ENCODE data around the gene PDAP1. TPM values are rescaled to one million over a fixed set of nuclear protein-coding genes. Genes with fewer than 3 reads are reported as not detected.

PDAP1 gene
- total and polyA plus RNA-seq, 7 experiments from 2014 or later: 38.4 to 104 (median 43.4) TPM

DNA sequence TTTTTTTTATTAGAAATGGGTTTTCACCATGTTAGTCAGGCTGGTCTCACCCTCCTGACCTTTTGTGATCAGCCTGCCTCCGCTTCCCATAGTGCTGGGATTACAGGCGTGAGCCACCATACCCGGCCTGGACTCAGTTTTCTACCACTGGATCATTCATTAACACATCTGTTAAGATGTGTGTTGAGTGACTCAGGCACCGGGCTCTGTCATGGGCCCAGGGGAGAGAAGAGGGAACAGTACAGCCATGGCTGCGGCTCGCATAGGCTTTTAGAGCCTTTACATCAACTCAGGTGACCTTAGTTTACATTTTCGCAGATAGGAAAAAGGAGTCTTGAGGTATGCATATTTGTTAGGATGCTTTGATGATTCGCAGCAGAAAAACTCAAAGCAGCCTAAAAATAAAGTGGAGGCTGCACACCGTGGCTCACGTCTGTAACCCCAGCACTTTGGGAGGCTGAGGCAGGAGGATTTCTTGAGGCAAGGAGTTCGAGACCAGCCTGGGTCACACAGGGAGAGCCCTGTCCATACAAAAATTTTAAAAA lies 36.9 kb downstream of the PDAP1 start:
- ChIA-PET POLR2A (interaction anchor here (0.6 to 7.4 kb wide), 4 partner anchors 9 to 29 kb away, joined by 4 to 42 read pairs (median 6); no protein-coding TSS in a partner anchor), CTCF (interaction anchor here (1.2 kb wide), 1 partner anchor 8 kb away, joined by 3 read pairs; no protein-coding TSS in a partner anchor)
- intact Hi-C loops (cut with micrococcal nuclease): loop anchor here in 1 of 2 donors (5.0 kb wide), 2 partner anchors 36 to 44 kb away; partner anchors contain the start of genes ARPC1A, BUD31 and PDAP1
- peak overlapping the region in 3 of 9 donors; percentile 24 to 51 (median 38) for H3K27ac Mint-ChIP-seq
- DNase-seq: no peak
- no peaks in the 10 kb centered on the region for H3K27me3 ChIP-seq (ENCODE audit: control insufficient read depth in 2 of 2, insufficient read depth in 2 of 2, low read length in 2 of 2)
- peaks cover 0 to 4% (median 0%) of the 10 kb centered on the region in 5 donors for H3K36me3 Mint-ChIP-seq
- peaks cover 0 to 17% (median 4%) of the 10 kb centered on the region in 3 experiments for H3K36me3 ChIP-seq (ENCODE audit: control insufficient read depth in 2 of 3, insufficient read depth in 3 of 3, low read length in 3 of 3)
- no peak for ATAC-seq
- H3K9me3 ChIP-seq (ENCODE audit: control insufficient read depth in 2 of 3, low read length in 3 of 3): no peaks in the 10 kb centered on the region
- peak overlapping the region in 1 of 10 donors; percentile 74 for H3K4me3 Mint-ChIP-seq
- H3K27me3 Mint-ChIP-seq: no peaks in the 10 kb centered on the region
- no peaks in the 10 kb centered on the region for H3K9me3 Mint-ChIP-seq
- no peak overlapping the region for H3K27ac ChIP-seq (ENCODE audit: low read depth, low read length)
- peaks cover 5 to 8% of the 10 kb centered on the region in 2 donors for H3K4me1 ChIP-seq (ENCODE audit: control insufficient read depth in 2 of 2, insufficient read depth in 2 of 2, low read length in 2 of 2)
- H3K4me1 Mint-ChIP-seq: peaks cover 0 to 15% (median 12%) of the 10 kb centered on the region in 7 donors
- H3K4me3 ChIP-seq (ENCODE audit: low read length): no peak overlapping the region

DNA sequence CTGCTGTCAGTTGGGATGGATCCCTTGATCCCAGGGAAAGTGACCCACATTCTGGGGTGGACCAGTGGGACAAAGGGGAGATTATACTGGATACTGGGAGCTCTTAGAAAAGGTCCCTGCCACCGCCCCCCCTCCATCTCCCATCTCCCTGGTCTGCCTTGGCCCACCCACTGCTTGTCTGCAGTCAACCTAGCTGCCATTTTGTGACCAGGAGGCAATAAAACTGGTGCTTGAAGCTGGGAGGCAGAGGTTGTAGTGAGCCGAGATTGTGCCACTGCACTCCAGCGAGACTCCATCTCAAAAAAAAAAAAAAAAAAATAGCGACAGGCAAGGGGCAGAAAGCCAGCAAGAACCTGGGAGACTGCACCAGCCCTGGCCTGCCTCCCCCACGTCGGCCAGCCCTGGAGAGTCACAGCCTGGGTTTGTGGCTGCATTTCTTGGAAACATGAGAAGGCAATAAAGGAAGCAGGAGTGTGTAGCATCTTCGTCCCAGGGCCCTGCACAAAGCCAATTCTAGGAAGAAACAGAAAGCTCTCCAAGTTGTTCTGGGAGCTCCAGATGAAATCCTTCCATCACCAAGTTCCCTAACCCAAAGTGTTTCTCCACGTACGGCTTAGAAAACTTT lies 38.5 kb downstream of the PDAP1 start:
- H3K9me3 ChIP-seq (ENCODE audit: control insufficient read depth in 2 of 3, low read length in 3 of 3): no peaks in the 10 kb centered on the region
- intact Hi-C loops (cut with micrococcal nuclease): loop anchor here (5.0 kb wide), 3 partner anchors 37 to 467 kb away; partner anchors contain the start of genes ARPC1A (in 2 of the 2), BUD31 (in 1 of the 2) and PDAP1 (in 1 of the 2)
- Mint-ChIP-seq H3K4me1 (peaks cover 0 to 12% (median 6%) of the 10 kb centered on the region in 7 donors), H3K36me3 (peaks cover 0 to 7% (median 0%) of the 10 kb centered on the region in 5 donors), H3K4me3 (peak overlapping the region in 1 of 10 donors; percentile 14), H3K9me3 (no peaks in the 10 kb centered on the region), H3K27me3 (no peaks in the 10 kb centered on the region), H3K27ac (peak overlapping the region in 3 of 9 donors; percentile 18 to 43 (median 24))
- DNase-seq: no peak
- H3K4me1 ChIP-seq (ENCODE audit: control insufficient read depth in 2 of 2, insufficient read depth in 2 of 2, low read length in 2 of 2): no peaks in the 10 kb centered on the region
- peaks cover 2 to 26% (median 7%) of the 10 kb centered on the region in 3 experiments for H3K36me3 ChIP-seq (ENCODE audit: control insufficient read depth in 2 of 3, insufficient read depth in 3 of 3, low read length in 3 of 3)
- no peak overlapping the region for H3K4me3 ChIP-seq (ENCODE audit: low read length)
- ATAC-seq: no peak
- H3K27me3 ChIP-seq (ENCODE audit: control insufficient read depth in 2 of 2, insufficient read depth in 2 of 2, low read length in 2 of 2): no peaks in the 10 kb centered on the region
- ChIA-PET CTCF (interaction anchor here (0.6 kb wide), 1 partner anchor 11 kb away, joined by 3 read pairs; no protein-coding TSS in a partner anchor), POLR2A (interaction anchor here (0.5 to 1.6 kb wide), 5 partner anchors 11 to 668 kb away, joined by 3 to 6 read pairs (median 4); no protein-coding TSS in a partner anchor)
- no peak overlapping the region for H3K27ac ChIP-seq (ENCODE audit: low read depth, low read length)

DNA sequence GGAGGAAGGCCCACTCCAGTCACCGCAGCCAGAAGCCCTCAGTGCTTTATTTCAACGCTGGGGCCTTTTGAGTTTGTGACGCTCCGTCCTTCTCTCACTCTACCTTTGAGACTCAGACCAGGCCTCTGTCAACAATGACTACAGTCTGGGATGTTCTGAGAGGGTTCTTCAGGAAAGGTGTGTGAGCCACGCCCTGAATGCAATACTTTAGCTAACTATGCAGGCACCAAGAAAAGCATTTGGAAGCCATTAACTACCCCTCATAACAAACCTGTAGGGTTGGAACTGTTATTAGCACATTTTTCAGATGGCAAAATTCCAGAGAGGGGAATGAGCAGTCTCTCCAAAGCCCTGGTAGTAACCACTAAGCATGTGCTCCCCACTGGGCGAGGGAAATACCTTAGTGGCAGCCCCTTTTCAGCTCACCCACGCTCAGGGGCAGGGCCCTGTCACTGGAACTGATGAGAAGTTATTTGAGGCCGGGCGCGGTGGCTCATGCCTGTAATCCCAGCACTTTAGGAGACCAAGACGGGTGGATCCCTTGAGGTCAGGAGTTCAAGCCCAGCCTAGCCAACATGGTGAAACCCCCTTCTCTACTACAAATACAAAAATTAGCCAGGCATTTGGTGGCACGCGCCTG lies 39.5 kb downstream of the PDAP1 start:
- DNase-seq: no peak
- no peaks in the 10 kb centered on the region for H3K9me3 Mint-ChIP-seq
- H3K36me3 Mint-ChIP-seq: peaks cover 0 to 7% (median 0%) of the 10 kb centered on the region in 5 donors
- Histone ChIP-seq H3K36me3 (ENCODE audit: control insufficient read depth in 2 of 3, insufficient read depth in 3 of 3, low read length in 3 of 3) (peaks cover 7 to 32% (median 10%) of the 10 kb centered on the region in 3 experiments), H3K9me3 (ENCODE audit: control insufficient read depth in 2 of 3, low read length in 3 of 3) (no peaks in the 10 kb centered on the region), H3K4me1 (ENCODE audit: control insufficient read depth in 2 of 2, insufficient read depth in 2 of 2, low read length in 2 of 2) (no peaks in the 10 kb centered on the region), H3K27ac (ENCODE audit: low read depth, low read length) (no peak overlapping the region), H3K27me3 (ENCODE audit: control insufficient read depth in 2 of 2, insufficient read depth in 2 of 2, low read length in 2 of 2) (no peaks in the 10 kb centered on the region), H3K4me3 (ENCODE audit: low read length) (no peak overlapping the region)
- ChIA-PET POLR2A (interaction anchor here (0.7 to 1.6 kb wide), 3 partner anchors 12 to 38 kb away, joined by 4 to 6 read pairs (median 5); no protein-coding TSS in a partner anchor), CTCF (interaction anchor here (0.6 to 0.7 kb wide), 3 partner anchors 12 to 22 kb away, joined by 3 to 4 read pairs (median 3); no protein-coding TSS in a partner anchor)
- intact Hi-C loops (cut with micrococcal nuclease): loop anchor here (5.0 kb wide), 2 partner anchors 42 to 468 kb away; partner anchors contain the start of gene ARPC1A (in 1 of the 2)
- H3K4me3 Mint-ChIP-seq: no peak overlapping the region
- no peak for ATAC-seq
- peaks cover 0 to 12% (median 6%) of the 10 kb centered on the region in 7 donors for H3K4me1 Mint-ChIP-seq
- H3K27ac Mint-ChIP-seq: peak overlapping the region in 6 of 9 donors; percentile 8 to 77 (median 54)
- no peaks in the 10 kb centered on the region for H3K27me3 Mint-ChIP-seq

DNA sequence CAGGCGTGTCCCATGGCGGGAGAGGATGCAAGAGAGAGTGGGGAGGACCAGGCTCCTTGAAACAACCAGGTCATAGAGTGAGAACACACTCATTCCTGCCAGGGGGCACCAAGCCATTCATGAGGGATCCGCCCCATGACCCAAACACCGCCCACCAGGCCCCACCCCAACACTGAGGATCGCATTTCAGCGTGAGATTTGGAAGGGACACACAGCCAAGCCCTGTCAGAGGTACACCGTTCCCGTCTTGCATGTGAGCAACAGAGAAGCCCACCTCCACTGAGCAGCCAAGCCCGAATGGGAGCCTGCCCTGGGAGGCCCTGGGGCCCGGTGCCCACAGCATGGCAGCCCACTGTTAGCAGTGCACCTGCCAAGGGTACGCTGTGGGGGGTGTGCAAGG lies 41.8 kb downstream of the PDAP1 start:
- Mint-ChIP-seq H3K4me1 (peaks cover 0 to 12% (median 0%) of the 10 kb centered on the region in 7 donors), H3K9me3 (no peaks in the 10 kb centered on the region), H3K27me3 (no peaks in the 10 kb centered on the region), H3K36me3 (peaks cover 0 to 10% (median 7%) of the 10 kb centered on the region in 5 donors), H3K27ac (peak overlapping the region in 1 of 9 donors; percentile 21), H3K4me3 (no peak overlapping the region)
- intact Hi-C loops (cut with micrococcal nuclease): loop anchor here (5.0 kb wide), 2 partner anchors 39 to 471 kb away; partner anchors contain the start of gene ARPC1A (in 1 of the 2)
- POLR2A ChIA-PET: interaction anchor here (1.3 kb wide), 1 partner anchor 13 kb away, joined by 4 read pairs; no protein-coding TSS in a partner anchor
- Histone ChIP-seq H3K27me3 (ENCODE audit: control insufficient read depth in 2 of 2, insufficient read depth in 2 of 2, low read length in 2 of 2) (no peaks in the 10 kb centered on the region), H3K36me3 (ENCODE audit: control insufficient read depth in 2 of 3, insufficient read depth in 3 of 3, low read length in 3 of 3) (peaks cover 10 to 50% (median 18%) of the 10 kb centered on the region in 3 experiments), H3K27ac (ENCODE audit: low read depth, low read length) (no peak overlapping the region), H3K4me1 (ENCODE audit: control insufficient read depth in 2 of 2, insufficient read depth in 2 of 2, low read length in 2 of 2) (no peaks in the 10 kb centered on the region), H3K4me3 (ENCODE audit: low read length) (no peak overlapping the region), H3K9me3 (ENCODE audit: control insufficient read depth in 2 of 3, low read length in 3 of 3) (no peaks in the 10 kb centered on the region)
- ATAC-seq (no peak), DNase-seq (no peak)
- CTCF ChIA-PET: interaction anchor here (0.6 to 1.0 kb wide), 3 partner anchors 19 to 539 kb away, joined by 3 to 4 read pairs (median 4); no protein-coding TSS in a partner anchor

DNA sequence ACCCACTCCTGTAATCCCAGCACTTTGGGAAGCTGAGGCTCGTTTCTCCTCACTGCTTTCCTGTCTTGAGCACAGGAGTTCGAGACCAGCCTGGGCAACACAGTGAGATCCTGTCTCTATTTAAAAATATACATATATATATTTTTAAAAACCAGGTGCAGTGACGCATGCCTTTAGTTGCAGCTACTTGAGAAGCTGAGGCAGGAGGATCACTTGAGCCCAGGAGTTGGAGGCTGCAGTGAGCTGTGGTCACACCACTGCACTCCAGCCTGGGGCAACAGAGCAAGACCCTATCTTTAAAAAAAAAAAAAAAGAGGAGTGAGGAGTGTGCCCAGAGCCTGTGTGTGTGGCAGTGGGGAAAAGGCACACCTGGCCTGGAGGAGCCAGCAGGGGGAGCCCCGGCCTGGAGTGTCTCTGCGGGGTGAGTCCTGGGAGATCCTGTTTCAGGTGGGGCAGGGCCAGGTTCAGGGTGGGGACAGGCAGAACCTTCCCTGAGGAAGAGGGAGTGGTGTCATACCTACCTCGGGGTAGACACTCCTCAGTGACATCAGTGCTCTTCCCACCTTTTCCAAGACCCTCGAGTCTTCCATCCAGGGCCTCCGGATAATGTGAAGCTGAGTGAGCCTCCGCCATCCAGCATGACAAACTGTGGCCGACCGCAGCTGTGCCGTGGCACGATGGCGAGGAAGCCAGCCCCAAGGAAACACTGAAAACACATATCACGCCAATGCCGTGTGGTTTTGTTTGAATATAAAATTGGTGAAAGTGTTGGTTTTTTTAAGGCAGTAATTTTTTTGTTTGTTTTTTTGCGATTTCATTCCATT lies 42.9 kb downstream of the PDAP1 start:
- peak overlapping the region in 5 of 9 donors; percentile 20 to 81 (median 22) for H3K27ac Mint-ChIP-seq
- no peaks in the 10 kb centered on the region for H3K9me3 Mint-ChIP-seq
- ATAC-seq: peak; percentile 97
- no peaks in the 10 kb centered on the region for H3K4me1 ChIP-seq (ENCODE audit: control insufficient read depth in 2 of 2, insufficient read depth in 2 of 2, low read length in 2 of 2)
- CTCF ChIA-PET: interaction anchor here (0.6 to 2.6 kb wide), 17 partner anchors 12 to 540 kb away, joined by 3 to 21 read pairs (median 4); partner anchors contain the start of genes BUD31, PDAP1 and ZNF394
- H3K36me3 Mint-ChIP-seq: peaks cover 0 to 10% (median 7%) of the 10 kb centered on the region in 5 donors
- POLR2A ChIA-PET: interaction anchor here (1.1 to 1.6 kb wide), 3 partner anchors 28 to 134 kb away, joined by 3 read pairs; partner anchors contain the start of gene ZNF394
- peaks cover 0 to 12% (median 0%) of the 10 kb centered on the region in 7 donors for H3K4me1 Mint-ChIP-seq
- H3K36me3 ChIP-seq (ENCODE audit: control insufficient read depth in 2 of 3, insufficient read depth in 3 of 3, low read length in 3 of 3): peaks cover 10 to 61% (median 18%) of the 10 kb centered on the region in 3 experiments
- intact Hi-C loops (cut with micrococcal nuclease): loop anchor here (1.0 to 5.0 kb wide), 5 partner anchors 9 to 472 kb away; partner anchors contain the start of genes ARPC1A (in 1 of the 2), ARPC1B (in 1 of the 2), BUD31 (in 1 of the 2) and PDAP1 (in 1 of the 2)
- no peaks in the 10 kb centered on the region for H3K9me3 ChIP-seq (ENCODE audit: control insufficient read depth in 2 of 3, low read length in 3 of 3)
- H3K27me3 Mint-ChIP-seq: no peaks in the 10 kb centered on the region
- no peaks in the 10 kb centered on the region for H3K27me3 ChIP-seq (ENCODE audit: control insufficient read depth in 2 of 2, insufficient read depth in 2 of 2, low read length in 2 of 2)
- H3K27ac ChIP-seq (ENCODE audit: low read depth, low read length): no peak overlapping the region
- no peak overlapping the region for H3K4me3 ChIP-seq (ENCODE audit: low read length)
- no peak overlapping the region for H3K4me3 Mint-ChIP-seq
- DNase-seq: peak; percentile 49 to 77 (median 64)
